Esophagus squamous epithelium (tissue), 4 donors: ENCODE results near the gene PIAS4.

Experiments
- POLR2A ChIP-seq, 4 donors: fragments of 450-650 bp; IDR thresholded peaks; one replicate each; pipeline ENCODE4 v1.6.1; 2017; ENCODE audit warnings: antibody characterized with exemption in 4 of 4, mild to moderate bottlenecking in 4 of 4, moderate library complexity in 3 of 4
- TF ChIP-seq, protein P1 (sequence below), 6 experiments: fragments of 450-650 bp in 4 of 6; fragments of 200-600 bp in 2 of 6; sonication (generic) in 2 of 6; IDR thresholded peaks; one replicate each; pipeline ENCODE4 v1.5.1; 2016 to 2019; ENCODE audit warnings: antibody characterized with exemption in 6 of 6, mild to moderate bottlenecking in 4 of 6, moderate library complexity in 4 of 6

DNA sequence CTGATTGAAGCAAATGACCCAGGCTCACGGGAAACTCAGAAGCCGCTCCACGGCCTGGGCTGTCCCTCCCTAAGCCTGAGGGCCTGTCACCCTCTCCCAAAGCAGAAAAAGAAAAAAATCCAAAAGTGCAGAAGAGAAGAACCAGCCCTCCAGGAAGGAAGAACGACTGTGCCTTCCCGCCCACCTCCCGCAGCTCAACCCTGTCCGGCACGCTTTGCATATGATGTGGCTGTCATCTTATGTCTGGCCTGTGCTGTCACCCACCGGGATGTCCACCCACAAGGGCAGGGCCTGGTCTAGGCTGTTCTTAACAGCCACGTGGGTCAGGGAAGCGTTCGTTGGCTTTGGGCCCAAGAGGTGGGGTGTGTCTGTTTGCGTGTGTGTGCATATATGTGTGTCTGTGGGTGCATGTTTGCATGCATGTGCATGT, 45.5 kb downstream of the PIAS4 start:
- TF ChIP-seq, protein P1, sequence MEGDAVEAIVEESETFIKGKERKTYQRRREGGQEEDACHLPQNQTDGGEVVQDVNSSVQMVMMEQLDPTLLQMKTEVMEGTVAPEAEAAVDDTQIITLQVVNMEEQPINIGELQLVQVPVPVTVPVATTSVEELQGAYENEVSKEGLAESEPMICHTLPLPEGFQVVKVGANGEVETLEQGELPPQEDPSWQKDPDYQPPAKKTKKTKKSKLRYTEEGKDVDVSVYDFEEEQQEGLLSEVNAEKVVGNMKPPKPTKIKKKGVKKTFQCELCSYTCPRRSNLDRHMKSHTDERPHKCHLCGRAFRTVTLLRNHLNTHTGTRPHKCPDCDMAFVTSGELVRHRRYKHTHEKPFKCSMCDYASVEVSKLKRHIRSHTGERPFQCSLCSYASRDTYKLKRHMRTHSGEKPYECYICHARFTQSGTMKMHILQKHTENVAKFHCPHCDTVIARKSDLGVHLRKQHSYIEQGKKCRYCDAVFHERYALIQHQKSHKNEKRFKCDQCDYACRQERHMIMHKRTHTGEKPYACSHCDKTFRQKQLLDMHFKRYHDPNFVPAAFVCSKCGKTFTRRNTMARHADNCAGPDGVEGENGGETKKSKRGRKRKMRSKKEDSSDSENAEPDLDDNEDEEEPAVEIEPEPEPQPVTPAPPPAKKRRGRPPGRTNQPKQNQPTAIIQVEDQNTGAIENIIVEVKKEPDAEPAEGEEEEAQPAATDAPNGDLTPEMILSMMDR (IDR thresholded peaks at IDR 0.05), result no peak
- no peak for TF ChIP-seq POLR2A (IDR thresholded peaks at IDR 0.05)
